Ovary (tissue), 3 donors: ENCODE data around the gene WDR17.

ENCODE experiments used
- EP300 ChIP-seq: sonication (generic); formaldehyde crosslinking; IDR thresholded peaks from one replicate; pipeline ENCODE4 v1.6.1; 2017; ENCODE audit warnings: antibody characterized with exemption
- POLR2A ChIP-seq: fragments of 450-650 bp; IDR thresholded peaks from one replicate; pipeline ENCODE4 v1.6.1; 2017; ENCODE audit warnings: antibody characterized with exemption, mild to moderate bottlenecking, moderate library complexity
- TF ChIP-seq, protein P1 (sequence below), 3 donors: fragments of 450-650 bp in 2 of 3; fragments of 200-600 bp in 1 of 3; IDR thresholded peaks; one replicate each; pipeline versions ENCODE4 v1.5.1 to v1.8.0; 2016 to 2022; ENCODE audit warnings: antibody characterized with exemption in 3 of 3, mild to moderate bottlenecking in 1 of 3
- donor health status: DM: no; HTN: no; CAD: no.

DNA sequence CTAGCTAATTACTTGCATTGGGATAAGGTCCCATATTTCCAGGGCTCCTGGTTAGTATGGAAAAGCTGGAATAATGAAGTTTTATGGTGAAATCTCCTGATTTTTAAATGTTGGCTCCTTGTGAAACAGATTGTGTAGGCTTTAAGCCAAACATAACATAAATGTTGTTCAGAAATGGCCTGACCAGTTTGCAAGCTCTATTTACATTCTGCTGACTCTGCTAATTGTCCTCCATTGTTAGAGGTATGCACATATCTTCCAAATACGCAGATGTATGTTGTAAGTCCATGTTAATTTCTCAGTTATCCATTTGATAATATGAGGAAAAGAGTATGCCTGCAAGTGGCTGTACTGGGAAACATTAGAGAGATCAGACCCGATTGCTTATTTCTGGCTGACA is 11.9 kb upstream of the WDR17 start:
- TF ChIP-seq POLR2A (no peak), EP300 (no peak)
- TF ChIP-seq, protein P1, sequence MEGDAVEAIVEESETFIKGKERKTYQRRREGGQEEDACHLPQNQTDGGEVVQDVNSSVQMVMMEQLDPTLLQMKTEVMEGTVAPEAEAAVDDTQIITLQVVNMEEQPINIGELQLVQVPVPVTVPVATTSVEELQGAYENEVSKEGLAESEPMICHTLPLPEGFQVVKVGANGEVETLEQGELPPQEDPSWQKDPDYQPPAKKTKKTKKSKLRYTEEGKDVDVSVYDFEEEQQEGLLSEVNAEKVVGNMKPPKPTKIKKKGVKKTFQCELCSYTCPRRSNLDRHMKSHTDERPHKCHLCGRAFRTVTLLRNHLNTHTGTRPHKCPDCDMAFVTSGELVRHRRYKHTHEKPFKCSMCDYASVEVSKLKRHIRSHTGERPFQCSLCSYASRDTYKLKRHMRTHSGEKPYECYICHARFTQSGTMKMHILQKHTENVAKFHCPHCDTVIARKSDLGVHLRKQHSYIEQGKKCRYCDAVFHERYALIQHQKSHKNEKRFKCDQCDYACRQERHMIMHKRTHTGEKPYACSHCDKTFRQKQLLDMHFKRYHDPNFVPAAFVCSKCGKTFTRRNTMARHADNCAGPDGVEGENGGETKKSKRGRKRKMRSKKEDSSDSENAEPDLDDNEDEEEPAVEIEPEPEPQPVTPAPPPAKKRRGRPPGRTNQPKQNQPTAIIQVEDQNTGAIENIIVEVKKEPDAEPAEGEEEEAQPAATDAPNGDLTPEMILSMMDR (IDR thresholded peaks at IDR 0.05) = no peak
